PC-9 (cell line): ENCODE measurements around the gene MSH4. TPM values are rescaled to one million over a fixed set of nuclear protein-coding genes. Genes with fewer than 3 reads are reported as not detected.
A peak's percentile ranks its signal among the peaks of the same experiment; 100 is the strongest.

Source experiments
- BruUV-seq: library from RNA; stranded (reverse); fragments of 400-500 nt; replicated peaks from 2 replicates; lab custom pipeline; 2021; lab: Mats Ljungman, UMichigan
- CTCF ChIA-PET: fragments of 300-600 bp; sonication (Branson Sonifier 250); formaldehyde crosslinking; loops from one replicate; lab custom pipeline; 2022; ENCODE audit warnings: antibody characterized with exemption; lab: Charles Lee
- POLR2A ChIA-PET: fragments of 300-600 bp; sonication (Branson Sonifier 250); formaldehyde crosslinking; loops from one replicate; lab custom pipeline; 2022; ENCODE audit warnings: antibody characterized with exemption; ENCODE audit not compliant: unreplicated experiment; lab: Charles Lee
- DNase-seq, 2 experiments: peaks; one replicate each; pipeline versions ENCODE4 v3.0.0 to v3.0.0-alpha.2; 2015 to 2022; ENCODE audit warnings: mixed read lengths in 1 of 2
- H2AFZ ChIP-seq: fragments of 200-600 bp; sonication (generic); 2 replicates; pipeline ENCODE4 v1.8.1; 2017; ENCODE audit warnings: antibody characterized with exemption
- H3F3A ChIP-seq: fragments of 200-600 bp; sonication (generic); 2 replicates; pipeline ENCODE4 v1.8.1; 2017; ENCODE audit warnings: antibody characterized with exemption, mild to moderate bottlenecking, low read depth; ENCODE audit not compliant: insufficient read depth
- H3K27ac ChIP-seq: fragments of 200-600 bp; sonication (generic); 2 replicates; pipeline ENCODE4 v1.6.1; 2016; ENCODE audit warnings: mixed run types
- H3K27me3 ChIP-seq: fragments of 200-600 bp; sonication (generic); 2 replicates; pipeline ENCODE4 v1.6.1; 2016; ENCODE audit warnings: low read depth, mixed run types; ENCODE audit not compliant: insufficient read depth
- H3K36me3 ChIP-seq: fragments of 200-600 bp; sonication (generic); 2 replicates; pipeline ENCODE4 v1.6.1; 2016; ENCODE audit warnings: low read depth, mixed run types
- H3K4me1 ChIP-seq: fragments of 200-600 bp; sonication (generic); replicated peaks from 2 replicates; pipeline ENCODE4 v1.6.1; 2016; ENCODE audit warnings: mixed run types; ENCODE audit not compliant: insufficient read depth
- H3K4me2 ChIP-seq: fragments of 200-600 bp; sonication (generic); 2 replicates; pipeline ENCODE4 v1.6.1; 2017; ENCODE audit warnings: mixed run types
- H3K4me3 ChIP-seq: fragments of 200-600 bp; sonication (generic); 2 replicates; pipeline ENCODE4 v1.6.1; 2016; ENCODE audit warnings: mixed run types
- H3K79me2 ChIP-seq: fragments of 200-600 bp; sonication (generic); 2 replicates; pipeline ENCODE4 v1.6.1; 2017; ENCODE audit warnings: low read depth, mixed run types
- H3K9me2 ChIP-seq: fragments of 200-600 bp; sonication (generic); 2 replicates; pipeline ENCODE4 v1.8.1; 2017; ENCODE audit warnings: mild to moderate bottlenecking; ENCODE audit not compliant: insufficient read depth
- H3K9me3 ChIP-seq: fragments of 200-600 bp; sonication (generic); 2 replicates; pipeline ENCODE4 v1.8.1; 2016; ENCODE audit warnings: low read depth; ENCODE audit not compliant: insufficient read depth
- H4K20me1 ChIP-seq: fragments of 200-600 bp; sonication (generic); 2 replicates; pipeline ENCODE4 v1.8.1; 2017; ENCODE audit not compliant: insufficient read depth
- EZH2 ChIP-seq: fragments of 200-600 bp; sonication (generic); IDR thresholded peaks from 2 replicates; pipeline ENCODE4 v1.8.0; 2017; ENCODE audit warnings: antibody characterized with exemption, low read depth
- intact Hi-C: fragments of 100-400 bp; cut with micrococcal nuclease; formaldehyde crosslinking; loops from one replicate; pipeline ENCODE4 v1.10.0; 2022; ENCODE audit not compliant: unreplicated experiment
- total RNA-seq: library from RNA; stranded (reverse); gene quantifications from 2 replicates; pipeline ENCODE4 v1.2.3, GENCODE V29; 2021
- TF ChIP-seq, protein P1 (sequence below): fragments of 200-600 bp; sonication (generic); conservative IDR thresholded peaks from 2 replicates; pipeline ENCODE4 v1.6.1; 2017; ENCODE audit warnings: mixed run types, antibody characterized with exemption, mild to moderate bottlenecking, moderate library complexity

MSH4 gene
- total RNA-seq, 1 experiment from 2014 or later: 0.35 TPM

GRCh38 chr1:75786901-75787493 lies 9.7 kb upstream of the MSH4 start:
- peaks cover 45% of the 10 kb centered on the region for H3K4me1 ChIP-seq
- peaks cover 52% of the 10 kb centered on the region for H4K20me1 ChIP-seq
- H3K9me2 ChIP-seq: no peaks in the 10 kb centered on the region
- intact Hi-C loops: loop anchor here (1.0 kb wide), 1 partner anchor 63 kb away; the partner anchor contains the start of gene ACADM
- peaks cover 60% of the 10 kb centered on the region for H3K79me2 ChIP-seq
- H3F3A ChIP-seq: peaks cover 50% of the 10 kb centered on the region
- no TSS peak for BruUV-seq
- TF ChIP-seq, protein P1, sequence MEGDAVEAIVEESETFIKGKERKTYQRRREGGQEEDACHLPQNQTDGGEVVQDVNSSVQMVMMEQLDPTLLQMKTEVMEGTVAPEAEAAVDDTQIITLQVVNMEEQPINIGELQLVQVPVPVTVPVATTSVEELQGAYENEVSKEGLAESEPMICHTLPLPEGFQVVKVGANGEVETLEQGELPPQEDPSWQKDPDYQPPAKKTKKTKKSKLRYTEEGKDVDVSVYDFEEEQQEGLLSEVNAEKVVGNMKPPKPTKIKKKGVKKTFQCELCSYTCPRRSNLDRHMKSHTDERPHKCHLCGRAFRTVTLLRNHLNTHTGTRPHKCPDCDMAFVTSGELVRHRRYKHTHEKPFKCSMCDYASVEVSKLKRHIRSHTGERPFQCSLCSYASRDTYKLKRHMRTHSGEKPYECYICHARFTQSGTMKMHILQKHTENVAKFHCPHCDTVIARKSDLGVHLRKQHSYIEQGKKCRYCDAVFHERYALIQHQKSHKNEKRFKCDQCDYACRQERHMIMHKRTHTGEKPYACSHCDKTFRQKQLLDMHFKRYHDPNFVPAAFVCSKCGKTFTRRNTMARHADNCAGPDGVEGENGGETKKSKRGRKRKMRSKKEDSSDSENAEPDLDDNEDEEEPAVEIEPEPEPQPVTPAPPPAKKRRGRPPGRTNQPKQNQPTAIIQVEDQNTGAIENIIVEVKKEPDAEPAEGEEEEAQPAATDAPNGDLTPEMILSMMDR: no peak
- TF ChIP-seq EZH2: no peak
- H3K4me2 ChIP-seq: peak overlapping the region; percentile 86
- peaks cover 53% of the 10 kb centered on the region for H3K36me3 ChIP-seq
- ChIA-PET CTCF (interaction anchor here (0.6 kb wide), 1 partner anchor 57 kb away, joined by 15 read pairs; no protein-coding TSS in a partner anchor), POLR2A (interaction anchor here (0.6 kb wide), 1 partner anchor 224 kb away, joined by 4 read pairs; no protein-coding TSS in a partner anchor)
- H3K27me3 ChIP-seq: no peaks in the 10 kb centered on the region
- no peak for DNase-seq
- H3K27ac ChIP-seq: peak overlapping the region; percentile 81
- no peak overlapping the region for H2AFZ ChIP-seq
- H3K9me3 ChIP-seq: no peaks in the 10 kb centered on the region
- peak overlapping the region; percentile 88 for H3K4me3 ChIP-seq

GRCh38 chr1:75787524-75787923 lies 9.2 kb upstream of the MSH4 start:
- Histone ChIP-seq H3K36me3 (peaks cover 58% of the 10 kb centered on the region), H3F3A (peaks cover 55% of the 10 kb centered on the region), H3K4me3 (peak overlapping the region; percentile 88), H3K27me3 (no peaks in the 10 kb centered on the region), H3K9me2 (no peaks in the 10 kb centered on the region), H3K4me2 (peak overlapping the region; percentile 86), H3K27ac (peak overlapping the region; percentile 81), H4K20me1 (peaks cover 58% of the 10 kb centered on the region), H2AFZ (no peak overlapping the region), H3K4me1 (peaks cover 50% of the 10 kb centered on the region), H3K79me2 (peaks cover 65% of the 10 kb centered on the region), H3K9me3 (no peaks in the 10 kb centered on the region)
- ChIA-PET POLR2A (no interaction called here), CTCF (no interaction called here)
- no TSS peak for BruUV-seq
- TF ChIP-seq, protein P1: no peak
- TF ChIP-seq EZH2: no peak
- DNase-seq: no peak
- intact Hi-C loops: no loop called here

DNA sequence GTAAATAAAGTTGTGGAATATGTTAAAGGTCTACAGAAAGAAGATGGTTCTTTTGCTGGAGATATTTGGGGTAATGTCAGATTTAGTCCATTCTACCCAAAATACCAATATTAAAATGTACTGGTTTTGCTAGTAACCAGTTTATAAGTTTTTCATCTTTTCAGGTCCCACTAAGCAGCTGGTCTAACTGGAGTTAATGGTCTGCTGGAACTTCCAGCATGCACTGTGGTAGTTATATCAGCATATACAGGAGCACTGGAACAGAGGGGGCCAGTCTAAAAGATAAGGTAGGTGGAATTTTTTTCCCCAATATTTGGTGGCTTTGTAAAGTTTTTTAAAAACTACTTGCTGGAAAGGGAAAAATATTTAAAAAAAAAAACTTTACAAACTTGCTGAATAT lies 6.7 kb upstream of the MSH4 start:
- Histone ChIP-seq H4K20me1 (peaks cover 81% of the 10 kb centered on the region), H3F3A (peaks cover 80% of the 10 kb centered on the region), H3K27me3 (no peaks in the 10 kb centered on the region), H3K4me3 (peak overlapping the region; percentile 88), H3K4me2 (peak overlapping the region; percentile 86), H3K27ac (peak overlapping the region; percentile 81), H2AFZ (no peak overlapping the region), H3K36me3 (peaks cover 80% of the 10 kb centered on the region), H3K9me3 (no peaks in the 10 kb centered on the region), H3K4me1 (peaks cover 51% of the 10 kb centered on the region), H3K79me2 (peaks cover 70% of the 10 kb centered on the region), H3K9me2 (no peaks in the 10 kb centered on the region)
- ChIA-PET CTCF (no interaction called here), POLR2A (no interaction called here)
- TF ChIP-seq, protein P1: no peak
- TF ChIP-seq EZH2: no peak
- BruUV-seq: no TSS peak
- DNase-seq: no peak
- intact Hi-C loops: no loop called here
